Chondrocyte (in vitro differentiated cells): ENCODE results near the gene E2F1. TPM values are rescaled to one million over a fixed set of nuclear protein-coding genes. Genes with fewer than 3 reads are reported as not detected.
"Not testable (repeated sequence)": the region's sequence is repeated elsewhere in the genome, so short reads cannot be mapped to it uniquely, and the experiment has no call there.

Experiments
- DNase-seq: peaks from one replicate; pipeline ENCODE4 v3.0.0; 2021; ENCODE audit warnings: mixed read lengths, low spot score
- H3K27ac Mint-ChIP-seq: one replicate; pipeline ENCODE4 v1.8.0; 2021; ENCODE audit warnings: mild to moderate bottlenecking, moderate library complexity, mixed read lengths; ENCODE audit not compliant: unreplicated experiment
- H3K27me3 Mint-ChIP-seq: 2 replicates; pipeline ENCODE4 v1.8.0; 2021; ENCODE audit warnings: low read depth, mixed read lengths
- H3K36me3 Mint-ChIP-seq: 2 replicates; pipeline ENCODE4 v1.8.0; 2021; ENCODE audit warnings: low read depth, mixed read lengths
- H3K4me1 Mint-ChIP-seq: 2 replicates; pipeline ENCODE4 v1.8.0; 2021; ENCODE audit warnings: low read depth, mild to moderate bottlenecking, mixed read lengths
- H3K4me3 Mint-ChIP-seq: one replicate; pipeline ENCODE4 v1.8.0; 2021; ENCODE audit warnings: mild to moderate bottlenecking, moderate library complexity, mixed read lengths; ENCODE audit not compliant: unreplicated experiment
- H3K9me3 Mint-ChIP-seq: 2 replicates; pipeline ENCODE4 v1.8.0; 2021; ENCODE audit warnings: low read depth, mixed read lengths
- CTCF ChIP-seq: fragments of 200-600 bp; sonication (generic); IDR thresholded peaks from 2 replicates; pipeline ENCODE4 v1.5.0; 2021; ENCODE audit warnings: antibody characterized with exemption, mild to moderate bottlenecking, moderate library complexity
- total RNA-seq: library from RNA; stranded (reverse); gene quantifications from 3 replicates; pipeline ENCODE4 v1.2.1, GENCODE V29; 2021

The E2F1 gene
- total RNA-seq, 1 donor from 2014 or later, result 7.6 TPM

- peaks cover 22% of the 10 kb centered on the region for H3K36me3 Mint-ChIP-seq
- peaks cover 24% of the 10 kb centered on the region for H3K4me1 Mint-ChIP-seq
- H3K27me3 Mint-ChIP-seq, result no peaks in the 10 kb centered on the region
- peak overlapping the region; percentile 95 for H3K27ac Mint-ChIP-seq
- no peak for DNase-seq
- TF ChIP-seq CTCF, result no peak
- H3K4me3 Mint-ChIP-seq, result no peak overlapping the region
- no peaks in the 10 kb centered on the region for H3K9me3 Mint-ChIP-seq
Measured at GRCh38 chr20:33648396-33649004, 37.7 kb downstream of the E2F1 start.

- Mint-ChIP-seq H3K36me3 (peaks cover 26% of the 10 kb centered on the region), H3K9me3 (no peaks in the 10 kb centered on the region), H3K4me1 (peaks cover 22% of the 10 kb centered on the region), H3K4me3 (peak overlapping the region; percentile 40), H3K27me3 (no peaks in the 10 kb centered on the region), H3K27ac (peak overlapping the region; percentile 95)
- TF ChIP-seq CTCF, result peak; percentile 39
- DNase-seq, result no peak
Measured at GRCh38 chr20:33647603-33648395, 38.4 kb downstream of the E2F1 start.

GRCh38 chr20:33646959-33647602, 39.1 kb downstream of the E2F1 start:
- not testable (repeated sequence) for DNase-seq, H3K4me3 Mint-ChIP-seq, H3K9me3 Mint-ChIP-seq, H3K27me3 Mint-ChIP-seq
- Mint-ChIP-seq H3K36me3 (peaks cover 29% of the 10 kb centered on the region), H3K27ac (peak overlapping the region; percentile 95), H3K4me1 (peaks cover 22% of the 10 kb centered on the region)

- H3K36me3 Mint-ChIP-seq, result peaks cover 33% of the 10 kb centered on the region
- peaks cover 22% of the 10 kb centered on the region for H3K4me1 Mint-ChIP-seq
- H3K27me3 Mint-ChIP-seq, result no peaks in the 10 kb centered on the region
- no peak overlapping the region for H3K4me3 Mint-ChIP-seq
- no peak overlapping the region for H3K27ac Mint-ChIP-seq
- TF ChIP-seq CTCF, result no peak
- DNase-seq, result no peak
- H3K9me3 Mint-ChIP-seq, result no peaks in the 10 kb centered on the region
Measured at GRCh38 chr20:33646191-33646590, 40.0 kb downstream of the E2F1 start.

GRCh38 chr20:33645396-33645795, 40.8 kb downstream of the E2F1 start:
- no peak overlapping the region for H3K27ac Mint-ChIP-seq
- H3K27me3 Mint-ChIP-seq, result no peaks in the 10 kb centered on the region
- peaks cover 22% of the 10 kb centered on the region for H3K4me1 Mint-ChIP-seq
- TF ChIP-seq CTCF, result no peak
- no peak overlapping the region for H3K4me3 Mint-ChIP-seq
- no peaks in the 10 kb centered on the region for H3K9me3 Mint-ChIP-seq
- H3K36me3 Mint-ChIP-seq, result peaks cover 40% of the 10 kb centered on the region
- DNase-seq, result no peak
